Measurements from ENCODE around the gene TTPAL. TPM values are rescaled to one million over a fixed set of nuclear protein-coding genes. Genes with fewer than 3 reads are reported as not detected.

Gene TTPAL
- total and polyA plus RNA-seq, 2 of the 4 experiments (the other 2 are of a cell fraction) = 8.2 to 18.1 TPM

DNA sequence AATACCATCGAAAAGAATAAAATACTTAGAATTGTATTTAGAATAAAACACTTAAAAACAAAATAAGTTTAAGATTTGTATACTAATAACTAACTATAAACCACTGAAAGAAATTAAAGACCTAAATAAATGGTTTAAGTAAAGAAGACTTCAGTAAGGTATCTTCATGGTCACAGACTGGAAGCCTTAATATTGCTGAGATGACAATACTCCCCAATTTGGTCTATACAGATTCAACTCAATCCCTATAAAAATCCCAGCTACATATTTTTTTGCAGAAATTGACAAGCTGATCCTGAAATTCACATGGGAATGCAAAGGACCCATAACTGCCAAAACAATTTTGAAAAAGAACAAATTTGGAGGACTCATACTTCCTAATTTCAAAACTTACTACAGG lies 27.3 kb downstream of the TTPAL start:
- H3K4me3 ChIP-seq (ENCODE audit: insufficient read depth, low read depth, low read length) = no peak overlapping the region
- H3K4ac ChIP-seq (ENCODE audit: low read depth, low read length) = no peak overlapping the region
- no peak overlapping the region for H2BK120ac ChIP-seq (ENCODE audit: low read depth, low read length)
- H3K27ac ChIP-seq (ENCODE audit: insufficient read depth, low read length) = no peak overlapping the region
- no peak overlapping the region for H2BK20ac ChIP-seq (ENCODE audit: low read depth, low read length)
- CTCF ChIA-PET = interaction anchor here (0.7 kb wide), 1 partner anchor 50 kb away, joined by 3 read pairs; no protein-coding TSS in a partner anchor
- no peaks in the 10 kb centered on the region for H3K9me3 ChIP-seq (ENCODE audit: control insufficient read depth, insufficient read depth, low read length)
- H3K79me1 ChIP-seq (ENCODE audit: low read depth in 1 of 2, low read length in 2 of 2) = peaks cover 27 to 43% of the 10 kb centered on the region in 2 experiments
- H4K5ac ChIP-seq (ENCODE audit: low read depth, low read length) = no peak overlapping the region
- dilution Hi-C loops (cut with HindIII; ENCODE audit: low sequenced_read_pairs, unreplicated experiment) (no loop called here), intact Hi-C loops (cut with micrococcal nuclease) (no loop called here), in situ Hi-C loops (cut with MboI; ENCODE audit: low sequenced_read_pairs) (no loop called here)
- H3K9ac ChIP-seq (ENCODE audit: low read depth, low read length) = no peak overlapping the region
- H4K8ac ChIP-seq (ENCODE audit: low read depth in 2 of 2, low read length in 2 of 2) = no peak overlapping the region
- no peak for DNase-seq
- no peak overlapping the region for H4K91ac ChIP-seq (ENCODE audit: insufficient read depth, low read depth, low read length)
- peaks cover 46% of the 10 kb centered on the region for H3K36me3 ChIP-seq (ENCODE audit: control insufficient read depth, insufficient read depth, low read length)
- no peak overlapping the region for H2BK5ac ChIP-seq (ENCODE audit: low read depth, low read length, poor library complexity, severe bottlenecking)
- H3K23ac ChIP-seq (ENCODE audit: low read depth, low read length) = no peak overlapping the region
- POLR2A ChIA-PET (ENCODE audit: unreplicated experiment) = no interaction called here
- peaks cover 6% of the 10 kb centered on the region for H3K4me1 ChIP-seq (ENCODE audit: control insufficient read depth, insufficient read depth, low read length)
- H2AK5ac ChIP-seq (ENCODE audit: low read depth, low read length) = no peak overlapping the region
- peak; percentile 66 for TF ChIP-seq MAFK (IDR thresholded peaks at IDR 0.05; ENCODE audit: low read depth, low read length)
- TF ChIP-seq RFX5 (IDR thresholded peaks at IDR 0.05; ENCODE audit: low read depth, low read length) = no peak
- peaks cover 14% of the 10 kb centered on the region for H3K9me1 ChIP-seq (ENCODE audit: insufficient read depth, low read length)
- no CpG with 5 or more reads among the region's 1 CpG for WGBS, 2 experiments (ENCODE audit: extremely low coverage in 2 of 2, insufficient read length in 1 of 2)
- peaks cover 7% of the 10 kb centered on the region; the same call in 1 of the 2 replicates for H4K20me1 ChIP-seq (ENCODE audit: insufficient read depth, low read length)
- no TSS peak for BruUV-seq (replicated peaks)
- H3K18ac ChIP-seq (ENCODE audit: low read depth, low read length) = no peak overlapping the region
- no peaks in the 10 kb centered on the region for H3K27me3 ChIP-seq (ENCODE audit: control insufficient read depth, insufficient read depth, low read length)
- H2AK9ac ChIP-seq (replicated peaks; ENCODE audit: low read depth, low read length, poor library complexity) = no peak overlapping the region
- H3K56ac ChIP-seq (ENCODE audit: extremely low read depth, insufficient read depth, low read length) = no peak overlapping the region
- H3K4me2 ChIP-seq (ENCODE audit: low read depth, low read length) = no peak overlapping the region
- H3K14ac ChIP-seq (replicated peaks; ENCODE audit: low read depth, low read length) = no peak overlapping the region
- H2AFZ ChIP-seq (replicated peaks; ENCODE audit: low read length, poor library complexity) = no peak overlapping the region
- no peak overlapping the region for H2BK15ac ChIP-seq (ENCODE audit: low read depth, low read length)
- no peak for ATAC-seq (ENCODE audit: low read depth)

Data from IMR-90 (cell line).